B cell (primary cell): ENCODE measurements around the gene BDKRB1.

Experiments
- EZH2 ChIP-seq: IDR thresholded peaks from 2 replicates; pipeline ENCODE4 v1.6.1; 2012; ENCODE audit warnings: borderline replicate concordance, low read depth, mild to moderate bottlenecking, moderate library complexity, low read length; ENCODE audit not compliant: insufficient read depth, poor library complexity, severe bottlenecking
- TF ChIP-seq, protein P1 (sequence below): fragments of 200-600 bp; IDR thresholded peaks from one replicate; pipeline ENCODE4 v1.8.0; 2022; ENCODE audit warnings: antibody characterized with exemption, mild to moderate bottlenecking

DNA sequence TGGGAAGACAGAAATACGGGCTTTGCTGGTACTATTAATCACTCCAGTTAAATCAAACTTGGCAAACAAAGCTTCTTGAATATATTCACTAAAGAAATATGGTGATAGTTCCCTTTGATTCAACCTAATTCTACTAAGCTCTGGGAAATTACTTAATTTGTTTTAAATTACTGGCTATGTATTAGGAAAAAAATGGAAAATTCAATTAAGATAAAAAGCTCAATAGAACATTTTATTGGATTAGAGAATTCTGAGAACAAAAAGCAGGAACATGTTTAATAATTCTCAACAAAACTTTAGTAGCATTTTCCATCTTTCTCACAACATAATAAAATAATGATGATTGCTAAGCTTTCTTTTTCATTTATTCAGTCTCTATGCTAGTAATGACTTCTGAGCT lies 30.2 kb downstream of the BDKRB1 start:
- TF ChIP-seq, protein P1, sequence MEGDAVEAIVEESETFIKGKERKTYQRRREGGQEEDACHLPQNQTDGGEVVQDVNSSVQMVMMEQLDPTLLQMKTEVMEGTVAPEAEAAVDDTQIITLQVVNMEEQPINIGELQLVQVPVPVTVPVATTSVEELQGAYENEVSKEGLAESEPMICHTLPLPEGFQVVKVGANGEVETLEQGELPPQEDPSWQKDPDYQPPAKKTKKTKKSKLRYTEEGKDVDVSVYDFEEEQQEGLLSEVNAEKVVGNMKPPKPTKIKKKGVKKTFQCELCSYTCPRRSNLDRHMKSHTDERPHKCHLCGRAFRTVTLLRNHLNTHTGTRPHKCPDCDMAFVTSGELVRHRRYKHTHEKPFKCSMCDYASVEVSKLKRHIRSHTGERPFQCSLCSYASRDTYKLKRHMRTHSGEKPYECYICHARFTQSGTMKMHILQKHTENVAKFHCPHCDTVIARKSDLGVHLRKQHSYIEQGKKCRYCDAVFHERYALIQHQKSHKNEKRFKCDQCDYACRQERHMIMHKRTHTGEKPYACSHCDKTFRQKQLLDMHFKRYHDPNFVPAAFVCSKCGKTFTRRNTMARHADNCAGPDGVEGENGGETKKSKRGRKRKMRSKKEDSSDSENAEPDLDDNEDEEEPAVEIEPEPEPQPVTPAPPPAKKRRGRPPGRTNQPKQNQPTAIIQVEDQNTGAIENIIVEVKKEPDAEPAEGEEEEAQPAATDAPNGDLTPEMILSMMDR, result no peak
- no peak for TF ChIP-seq EZH2
